HepG2 (cell line): ENCODE data around the gene GPAM. TPM values are rescaled to one million over a fixed set of nuclear protein-coding genes. Genes with fewer than 3 reads are reported as not detected.

Source experiments
- ATF3 ChIP-seq: sonication (generic); formaldehyde crosslinking; IDR thresholded peaks from 2 replicates; pipeline ENCODE4 v1.4.0; 2020; ENCODE audit warnings: missing genetic modification reagents
- BRF2 ChIP-seq: sonication (generic); formaldehyde crosslinking; IDR thresholded peaks from 2 replicates; pipeline ENCODE4 v1.8.1; 2022; ENCODE audit warnings: mild to moderate bottlenecking, missing genetic modification reagents
- CEBPG ChIP-seq: IDR thresholded peaks from 2 replicates; pipeline ENCODE4 v1.6.1; 2016
- EEA1 ChIP-seq: sonication (generic); formaldehyde crosslinking; IDR thresholded peaks from 2 replicates; pipeline ENCODE4 v1.5.1; 2020; ENCODE audit warnings: mild to moderate bottlenecking, missing genetic modification reagents, borderline replicate concordance
- HDAC1 ChIP-seq: sonication (generic); formaldehyde crosslinking; IDR thresholded peaks from 2 replicates; pipeline ENCODE4 v1.5.1; 2020; ENCODE audit warnings: mild to moderate bottlenecking, missing genetic modification reagents
- HNF1A ChIP-seq, 2 experiments: sonication (generic) in 1 of 2; formaldehyde crosslinking in 1 of 2; IDR thresholded peaks; 2 replicates each; pipeline versions ENCODE4 v1.4.0 to v1.6.1; 2016 to 2020; ENCODE audit warnings: borderline replicate concordance in 1 of 2, low read depth in 1 of 2, mild to moderate bottlenecking in 1 of 2, missing genetic modification reagents in 1 of 2
- MED1 ChIP-seq: sonication (generic); formaldehyde crosslinking; IDR thresholded peaks from 2 replicates; pipeline ENCODE4 v1.4.0; 2020; ENCODE audit warnings: missing genetic modification reagents
- NR2F6 ChIP-seq, 2 experiments: IDR thresholded peaks; 2 replicates each; pipeline ENCODE4 v1.6.1; 2016; ENCODE audit warnings: antibody characterized with exemption in 1 of 2, mild to moderate bottlenecking in 1 of 2
- PAF1 ChIP-seq: IDR thresholded peaks from 2 replicates; pipeline ENCODE4 v1.6.1; 2016; ENCODE audit warnings: missing genetic modification reagents, missing compliant biosample characterization
- PCBP2 ChIP-seq: fragments of 200-400 bp; formaldehyde crosslinking; optimal IDR thresholded peaks from 2 replicates; pipeline ENCODE3; 2018; ENCODE audit warnings: low read length, low read depth; ENCODE audit not compliant: poor library complexity, severe bottlenecking
- POLR2AphosphoS5 ChIP-seq: IDR thresholded peaks from 2 replicates; pipeline ENCODE4 v1.6.1; 2012; ENCODE audit warnings: low read depth, low read length
- RAD21 ChIP-seq: fragments of 450-650 bp; formaldehyde crosslinking; IDR thresholded peaks from 2 replicates; pipeline ENCODE4 v1.5.0; 2020; ENCODE audit warnings: mild to moderate bottlenecking
- TOE1 ChIP-seq: sonication (generic); formaldehyde crosslinking; IDR thresholded peaks from 2 replicates; pipeline ENCODE4 v1.4.0; 2020; ENCODE audit warnings: mild to moderate bottlenecking, missing genetic modification reagents
- WIZ ChIP-seq: sonication (generic); formaldehyde crosslinking; IDR thresholded peaks from 2 replicates; pipeline ENCODE4 v1.5.1; 2020; ENCODE audit warnings: mild to moderate bottlenecking, missing genetic modification reagents
- YY1 ChIP-seq: IDR thresholded peaks from 2 replicates; pipeline ENCODE4 v1.6.1; 2011; ENCODE audit warnings: low read length, low read depth, moderate library complexity, mild to moderate bottlenecking; ENCODE audit not compliant: insufficient read depth, insufficient replicate concordance
- ZBTB34 ChIP-seq: sonication (generic); formaldehyde crosslinking; IDR thresholded peaks from 2 replicates; pipeline ENCODE4 v1.8.0; 2022; ENCODE audit warnings: mild to moderate bottlenecking, missing genetic modification reagents
- ZKSCAN1 ChIP-seq: fragments of 150-350 bp; IDR thresholded peaks from 2 replicates; pipeline ENCODE4 v1.6.1; 2014; ENCODE audit warnings: low read length
- ZNF121 ChIP-seq: sonication (generic); formaldehyde crosslinking; IDR thresholded peaks from 2 replicates; pipeline ENCODE4 v1.5.0; 2020; ENCODE audit warnings: mild to moderate bottlenecking, missing genetic modification reagents
- ZNF275 ChIP-seq: sonication (generic); formaldehyde crosslinking; IDR thresholded peaks from 2 replicates; pipeline ENCODE4 v1.8.0; 2022; ENCODE audit warnings: missing genetic modification reagents, mild to moderate bottlenecking, inconsistent platforms, borderline replicate concordance
- ZNF331 ChIP-seq: sonication (generic); formaldehyde crosslinking; IDR thresholded peaks from 2 replicates; pipeline ENCODE4 v1.4.0; 2020; ENCODE audit warnings: missing genetic modification reagents
- polyA plus RNA-seq, 8 experiments: library from polyadenylated mRNA; depleted of rRNA in 3 of 8; stranded (reverse) in 7 of 8; unstranded in 1 of 8; fragments of >200 nt; fragmentation: Illumina TruSeq in 4 of 8; extraction: Trizol in 4 of 8; gene quantifications; 2 replicates each; pipeline versions ENCODE4 v1.2.1 to v1.2.3, GENCODE V29; 2011 to 2016; ENCODE audit warnings: low read depth in 4 of 8, missing spikeins in 1 of 8, mixed read lengths in 1 of 8; ENCODE audit not compliant: insufficient read depth in 1 of 8
- total RNA-seq, 5 experiments: library from RNA; depleted of rRNA; stranded (reverse); fragments of >200 nt; fragmentation: Illumina TruSeq; extraction: Trizol; gene quantifications; 2 replicates each; pipeline ENCODE4 v1.2.3, GENCODE V29; 2016; ENCODE audit warnings: low read depth in 1 of 5

GPAM gene
- total and polyA plus RNA-seq, 2 of the 13 experiments (the other 11 are each of a cell fraction or from before 2014, with no cell fraction given): 36.8 to 140 TPM

- TF ChIP-seq HDAC1 (CRISPR knock-in tag) (peak; percentile 53), ZNF275 (no peak), HNF1A (IDR thresholded peaks at IDR 0.05; ENCODE audit: low read depth) (0 out of 2 replicates have a peak, but pooled peaks have one; percentile 24), HNF1A (CRISPR knock-in tag; IDR thresholded peaks at IDR 0.05; ENCODE audit: borderline replicate concordance) (no peak), CEBPG (0 out of 2 replicates have a peak, but pooled peaks have one; percentile 13), RAD21 (CRISPR knock-in tag) (0 out of 2 replicates have a peak, but pooled peaks have one; percentile 6), ATF3 (CRISPR knock-in tag) (no peak), POLR2AphosphoS5 (peak; percentile 13), NR2F6 (IDR thresholded peaks at IDR 0.05) (no peak), NR2F6 (CRISPR knock-in tag; IDR thresholded peaks at IDR 0.05) (no peak), YY1 (peak; percentile 2), WIZ (CRISPR knock-in tag) (no peak), EEA1 (CRISPR knock-in tag) (no peak), ZNF331 (peak; percentile 29; the same call in 1 of the 2 replicates), BRF2 (CRISPR knock-in tag) (0 out of 2 replicates have a peak, but pooled peaks have one; percentile 17), ZBTB34 (CRISPR knock-in tag) (peak; percentile 18; the same call in 1 of the 2 replicates), TOE1 (CRISPR knock-in tag) (no peak), ZKSCAN1 (peak; percentile 97), PCBP2 (no peak), PAF1 (CRISPR knock-in tag) (peak; percentile 91; the same call in 1 of the 2 replicates), ZNF121 (CRISPR knock-in tag) (no peak), MED1 (CRISPR knock-in tag) (peak; percentile 65)
Measured at GRCh38 chr10:112225771-112226438, 42.3 kb upstream of the GPAM start (continued).
